Skin of body (tissue), 2 donors: Measurements from ENCODE around the gene TMEM163. TPM values are rescaled to one million over a fixed set of nuclear protein-coding genes. Genes with fewer than 3 reads are reported as not detected.
"Not testable (repeated sequence)": the region's sequence is repeated elsewhere in the genome, so short reads cannot be mapped to it uniquely, and the experiment has no call there.

Experiments used
- DNase-seq: peaks from one replicate; lab custom pipeline; 2025; lab: John Stamatoyannopoulos, UW
- total RNA-seq: library from RNA; depleted of rRNA; stranded (reverse); fragments of >200 nt; gene quantifications from one replicate; pipeline ENCODE4 v1.2.3, GENCODE V29; 2014

The TMEM163 gene
- total RNA-seq, 1 donor from 2014 or later = 0.59 TPM

DNA sequence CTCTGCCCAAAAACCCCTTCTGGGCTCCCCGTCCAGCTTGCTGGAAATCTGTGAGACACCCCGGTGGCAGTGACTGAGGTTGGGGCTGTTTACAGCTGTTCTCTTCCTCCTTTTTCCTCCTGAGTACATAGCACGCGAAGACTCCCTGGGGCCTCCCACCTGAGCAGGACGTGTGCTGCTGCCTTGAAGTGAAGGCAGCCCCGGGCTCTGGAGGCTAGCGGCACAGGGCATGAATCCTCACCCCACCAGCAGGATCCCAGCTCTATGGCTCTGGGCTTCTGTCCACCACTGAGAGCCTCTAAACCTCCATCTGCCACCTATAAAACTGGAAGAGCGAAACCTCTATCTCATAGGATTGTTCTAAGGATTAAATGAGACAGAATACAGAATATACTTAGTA lies 182.5 kb downstream of the TMEM163 start:
- DNase-seq = no peak

- DNase-seq = no peak
Observed at GRCh38 chr2:134532537-134532936, 186.3 kb downstream of the TMEM163 start.

- no peak for DNase-seq
Observed at GRCh38 chr2:134527381-134527780, 191.4 kb downstream of the TMEM163 start.

- DNase-seq = no peak
Observed at GRCh38 chr2:134522496-134523455, 196.0 kb downstream of the TMEM163 start.

DNA sequence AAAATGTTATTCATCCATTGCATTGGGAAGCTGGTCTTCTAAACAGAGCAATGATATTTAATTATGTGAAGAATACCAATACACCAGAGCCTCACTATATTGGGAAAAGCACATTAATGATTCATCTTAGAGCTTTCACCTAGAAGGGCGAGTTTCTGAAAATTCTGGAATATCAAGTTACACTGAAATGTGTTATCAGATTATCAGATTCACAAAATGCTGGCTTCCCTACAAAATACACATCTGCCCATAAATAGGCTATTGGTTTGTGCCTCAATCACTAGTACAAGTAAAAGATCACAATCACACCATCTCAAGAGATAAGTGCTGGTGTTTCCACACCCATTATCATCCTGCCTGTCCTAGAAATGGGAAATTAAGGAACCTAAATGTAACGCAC lies 200.7 kb downstream of the TMEM163 start:
- DNase-seq = no peak

GRCh38 chr2:134515137-134515536 lies 203.7 kb downstream of the TMEM163 start:
- no peak for DNase-seq

DNA sequence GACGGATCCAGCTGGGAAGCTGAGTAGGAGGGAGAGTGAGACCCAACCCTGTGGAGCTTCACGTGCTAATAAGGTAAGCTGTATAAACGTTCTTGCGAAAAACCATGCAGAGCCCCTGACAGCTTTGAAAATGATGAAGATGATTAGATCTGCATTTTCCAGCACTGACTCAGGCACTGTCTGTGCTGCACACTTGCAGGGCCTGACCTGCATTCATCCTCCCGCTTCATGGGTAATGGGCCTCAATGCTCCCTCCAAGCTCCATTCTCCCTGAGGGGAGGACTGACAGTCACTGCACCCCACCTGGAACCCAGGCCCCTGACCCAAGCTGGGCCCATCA lies 205.4 kb downstream of the TMEM163 start:
- DNase-seq = no peak

DNA sequence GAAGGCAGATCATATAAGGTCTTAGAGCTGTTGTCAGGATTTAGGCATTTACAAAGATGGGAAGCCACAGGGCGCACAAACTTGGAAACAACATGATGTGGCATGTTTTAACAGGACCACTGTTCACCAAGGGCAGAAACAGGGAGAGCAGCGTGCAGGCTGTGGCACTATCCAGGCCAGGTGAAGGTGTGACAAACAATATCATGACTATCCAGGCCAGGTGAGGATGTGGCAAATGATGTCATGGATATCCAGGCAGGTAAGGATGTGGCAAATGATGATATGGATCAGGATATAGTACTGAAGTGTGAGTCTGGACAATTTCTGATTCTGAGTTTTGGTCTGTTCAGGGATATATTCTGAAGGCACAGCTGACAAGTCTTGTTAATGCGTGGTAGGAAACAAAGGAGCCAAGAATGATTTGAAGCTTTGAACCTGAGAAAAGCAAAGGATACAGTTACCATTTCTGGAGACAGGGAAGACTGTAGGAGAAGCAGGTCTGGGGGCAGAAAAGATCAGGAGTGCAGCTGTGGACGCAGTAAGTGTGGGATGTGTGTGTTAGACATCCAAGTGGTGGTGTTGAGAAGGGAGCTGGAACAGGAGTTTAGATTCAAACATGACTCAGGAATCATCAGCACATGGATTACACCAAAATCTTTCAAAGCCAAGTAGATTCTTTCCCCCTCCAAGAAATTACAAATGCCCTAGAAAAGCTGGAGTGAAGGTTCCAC lies 205.9 kb downstream of the TMEM163 start:
- DNase-seq = no peak

DNA sequence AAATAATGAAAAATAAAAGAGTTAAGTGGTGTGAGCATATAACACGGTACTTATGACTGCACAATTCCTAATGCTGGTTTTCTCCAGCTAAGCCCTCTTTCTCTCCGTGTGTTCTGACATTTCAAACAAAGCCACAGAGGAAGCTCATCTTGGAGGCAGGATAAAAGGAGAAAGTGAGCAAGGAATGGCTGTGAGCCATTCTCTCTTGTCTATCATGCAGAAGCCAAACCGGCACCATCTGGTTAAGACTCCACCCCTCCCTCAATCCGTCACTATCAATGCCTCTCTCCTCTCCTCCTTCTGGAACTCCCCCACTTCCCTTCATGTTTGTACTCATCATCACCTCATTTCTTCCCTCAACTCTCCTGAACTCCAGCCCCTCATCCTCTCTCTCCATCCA lies 210.4 kb downstream of the TMEM163 start:
- DNase-seq = no peak

DNA sequence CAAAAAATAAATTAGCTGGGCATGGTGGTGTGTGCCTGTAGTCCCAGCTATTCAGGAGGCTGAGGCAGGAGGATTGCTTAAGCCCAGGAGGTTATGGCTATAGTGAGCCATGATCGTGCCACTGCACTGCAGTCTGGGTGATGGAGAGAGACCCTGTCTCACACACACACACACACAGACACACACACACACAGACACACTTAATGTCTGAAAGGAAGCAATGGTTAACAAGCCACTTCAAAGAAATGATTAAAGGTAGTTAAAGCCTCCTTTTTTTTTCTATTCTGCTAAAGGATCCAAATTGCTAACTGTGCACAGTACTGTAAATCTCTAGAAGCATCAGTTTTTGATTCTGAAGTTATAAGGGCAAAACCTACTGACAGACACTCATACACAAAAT lies 211.1 kb downstream of the TMEM163 start:
- DNase-seq = no peak

GRCh38 chr2:134507159-134507558 lies 211.6 kb downstream of the TMEM163 start:
- not testable (repeated sequence) for DNase-seq

- DNase-seq = no peak
Observed at GRCh38 chr2:134505446-134505845, 213.4 kb downstream of the TMEM163 start.

DNA sequence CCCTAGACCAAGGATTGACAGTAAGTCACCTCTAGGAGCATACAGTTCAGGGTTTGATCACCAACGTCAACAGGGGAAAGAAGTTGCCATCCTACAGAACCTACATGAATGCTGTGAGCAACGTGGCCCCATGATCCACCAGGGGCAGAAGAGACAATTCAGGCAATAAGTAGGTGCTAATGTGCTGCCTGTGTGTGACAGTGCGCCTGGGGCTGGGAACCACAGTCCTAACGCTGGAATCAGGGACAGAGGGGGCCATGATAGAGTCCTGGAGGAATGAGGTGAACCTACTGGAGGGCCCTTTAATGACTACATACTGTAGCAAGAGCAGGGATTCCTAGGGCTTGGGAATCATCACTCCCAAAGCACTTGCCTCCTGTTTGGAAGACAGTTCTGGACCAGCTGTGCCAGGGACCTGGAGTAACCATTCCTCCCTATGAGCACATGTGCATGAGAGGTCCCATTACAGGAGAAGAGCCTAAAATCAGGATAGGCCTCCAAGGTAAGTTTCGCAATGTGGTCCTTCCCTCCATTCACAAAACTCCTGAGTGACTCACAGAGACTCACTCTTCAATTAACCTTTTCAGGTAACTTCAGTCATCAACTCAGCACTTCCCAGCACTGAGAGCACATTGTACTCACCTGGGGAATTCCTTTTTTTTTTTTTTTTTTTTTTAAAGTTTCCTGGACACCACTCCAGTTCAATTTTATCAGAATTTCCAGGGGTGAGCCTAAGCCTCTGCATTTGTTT lies 214.0 kb downstream of the TMEM163 start:
- DNase-seq = no peak

DNA sequence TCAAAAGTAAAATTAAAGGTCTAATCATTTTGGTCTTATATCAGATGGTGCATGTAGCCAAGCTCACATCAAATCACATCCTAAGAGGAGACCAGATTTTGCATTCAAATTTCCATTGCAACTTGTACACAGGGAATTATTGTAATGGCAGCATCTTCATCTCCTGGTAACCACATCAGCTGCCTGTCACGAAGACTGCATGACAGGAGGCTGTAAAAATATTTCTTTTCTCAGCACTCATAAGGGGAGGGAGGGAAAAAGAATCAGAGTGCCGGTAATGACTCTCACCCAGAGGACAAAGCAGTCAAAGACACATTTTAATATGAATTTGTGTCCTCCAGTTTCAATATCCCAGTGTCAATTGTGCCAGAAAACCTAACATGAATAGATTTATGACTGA lies 216.7 kb downstream of the TMEM163 start:
- DNase-seq = no peak

DNA sequence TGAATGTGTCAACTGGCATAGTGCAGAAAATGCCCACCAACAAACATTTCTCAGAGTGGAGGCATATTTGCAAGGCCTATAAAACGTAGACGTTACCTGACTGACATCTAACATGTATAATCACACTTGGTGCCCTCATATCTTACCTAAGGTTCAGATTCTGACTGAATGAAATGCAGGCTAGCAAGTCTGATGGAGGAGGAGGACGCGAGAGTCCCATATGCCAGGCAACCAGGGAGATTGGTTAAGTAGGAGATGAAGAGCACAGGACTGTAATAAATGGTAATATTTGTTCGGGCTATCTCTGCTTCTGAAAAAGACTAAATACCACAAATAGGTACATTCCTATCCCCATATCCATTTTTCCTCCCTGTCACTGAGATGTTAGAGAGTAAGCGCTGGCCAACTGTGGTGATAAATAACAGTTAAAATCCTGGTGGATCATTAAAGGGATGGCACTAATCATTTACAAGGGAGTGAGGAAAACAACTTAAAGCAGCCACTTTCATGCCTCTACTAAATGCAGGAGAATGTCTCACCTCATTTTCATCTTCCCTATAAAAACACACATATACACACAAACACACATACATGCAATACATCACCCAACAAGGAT lies 217.2 kb downstream of the TMEM163 start:
- DNase-seq = no peak

DNA sequence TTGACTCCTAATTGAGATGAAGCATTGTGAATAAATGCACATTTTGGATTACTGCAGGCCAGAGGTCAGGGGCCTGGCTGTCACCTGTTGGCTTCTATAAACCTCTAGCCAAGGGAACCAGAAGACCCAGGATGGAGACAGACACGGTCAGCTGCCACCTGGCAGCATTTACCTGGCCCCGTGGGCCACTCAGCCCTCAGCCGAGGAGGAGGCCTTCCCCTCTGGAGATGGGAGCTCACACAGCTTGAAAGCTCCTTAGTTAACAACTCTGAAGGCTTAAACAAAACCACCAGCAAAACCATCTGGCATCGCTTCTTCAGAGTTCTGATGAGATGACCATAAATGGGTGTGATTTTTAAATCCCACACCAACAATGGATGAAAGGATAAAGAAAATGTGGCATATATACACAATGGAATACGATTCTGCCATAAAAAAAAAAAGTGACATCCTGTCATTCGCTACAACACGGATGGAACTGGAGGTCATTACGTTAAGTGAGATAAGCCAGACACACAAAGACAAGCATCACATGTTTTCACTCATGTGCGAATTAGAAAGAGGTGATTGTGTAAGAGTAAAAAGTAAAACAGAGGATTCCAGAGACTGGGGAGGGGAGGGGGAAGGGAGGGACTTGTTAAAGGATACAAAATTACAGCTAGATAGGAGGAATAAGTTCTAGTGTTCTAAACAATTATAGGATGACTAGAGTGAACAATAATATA lies 218.4 kb downstream of the TMEM163 start:
- no peak for DNase-seq

DNA sequence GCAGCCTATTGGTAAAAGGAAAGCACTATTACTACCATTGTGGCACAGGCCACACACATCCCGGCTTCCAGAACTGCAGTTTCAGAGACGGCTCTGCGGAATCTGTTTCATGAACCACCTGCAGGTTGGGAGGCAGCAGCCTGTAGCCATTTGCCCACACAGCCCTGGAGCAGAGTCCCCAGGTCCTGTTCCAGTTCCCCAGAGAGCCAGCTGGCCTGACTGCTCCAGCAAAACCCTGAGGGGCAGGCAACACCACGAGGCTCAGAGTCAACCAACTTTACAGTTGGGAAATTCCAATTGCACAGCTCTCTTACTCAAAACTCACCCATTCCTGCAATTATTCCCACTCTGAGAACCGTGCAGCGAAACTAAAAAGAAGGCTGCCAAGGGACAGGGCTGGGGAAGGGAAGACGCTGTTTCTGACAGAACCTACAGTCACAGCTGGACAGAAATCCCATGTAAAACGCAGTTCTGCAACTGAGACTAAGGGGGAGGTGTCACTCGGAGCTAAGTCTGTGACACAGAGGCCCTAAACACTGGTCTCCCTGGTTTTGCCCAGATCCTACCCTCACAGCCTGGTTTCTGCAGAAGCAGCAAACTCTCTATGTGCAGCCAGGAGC lies 219.4 kb downstream of the TMEM163 start:
- no peak for DNase-seq

GRCh38 chr2:134498654-134499053 lies 220.1 kb downstream of the TMEM163 start:
- DNase-seq = no peak

- no peak for DNase-seq
Observed at GRCh38 chr2:134493797-134494196, 225.0 kb downstream of the TMEM163 start.

DNA sequence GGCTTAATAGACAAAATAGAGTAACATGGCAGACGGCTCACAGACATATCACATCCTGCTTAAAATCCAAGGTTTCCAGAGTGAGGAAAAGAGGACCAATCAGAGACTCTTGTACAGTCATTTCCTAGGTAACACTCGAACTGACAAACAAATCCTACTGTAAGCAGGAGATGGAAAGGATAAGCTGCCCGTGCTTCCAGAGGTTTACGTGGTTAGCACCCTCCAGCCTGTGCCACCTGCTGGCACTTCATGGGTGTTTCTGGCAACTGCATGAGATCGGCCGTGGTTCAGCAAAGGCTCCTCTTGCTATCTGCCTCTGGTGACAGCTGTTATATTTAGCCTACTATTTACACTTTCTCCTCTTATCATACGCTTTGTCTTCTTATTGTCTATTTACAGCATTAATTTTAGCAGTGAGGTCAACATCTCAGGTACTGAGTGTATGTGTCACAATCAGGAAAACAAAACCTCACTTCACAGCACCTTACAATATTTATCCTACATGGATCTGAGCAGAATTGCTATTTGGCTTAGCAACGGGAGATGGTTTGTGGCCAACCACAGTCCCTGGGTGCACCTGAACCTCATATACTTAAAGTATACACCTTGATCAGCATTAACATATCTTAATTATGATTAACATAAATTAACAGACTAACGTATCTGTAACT lies 226.9 kb downstream of the TMEM163 start:
- DNase-seq = no peak
